Rectal smooth muscle tissue (tissue), 1 donor: Measurements from ENCODE around the gene SLC7A6.

ENCODE experiments used
- H3K27ac ChIP-seq: one replicate; pipeline ENCODE4 v1.7.0; 2013; ENCODE audit warnings: low read depth, low read length, inconsistent platforms
- H3K27me3 ChIP-seq: one replicate; pipeline ENCODE4 v1.7.0; 2013; ENCODE audit warnings: low read length; ENCODE audit not compliant: control insufficient read depth, insufficient read depth
- H3K36me3 ChIP-seq: one replicate; pipeline ENCODE4 v1.7.0; 2013; ENCODE audit warnings: low read length; ENCODE audit not compliant: control insufficient read depth, insufficient read depth
- H3K4me1 ChIP-seq: one replicate; pipeline ENCODE4 v1.7.0; 2013; ENCODE audit warnings: low read length; ENCODE audit not compliant: control insufficient read depth, insufficient read depth
- H3K4me3 ChIP-seq: one replicate; pipeline ENCODE4 v1.7.0; 2013; ENCODE audit warnings: low read length
- H3K9ac ChIP-seq: one replicate; pipeline ENCODE4 v1.7.0; 2013; ENCODE audit warnings: low read length

Gene SLC7A6

DNA sequence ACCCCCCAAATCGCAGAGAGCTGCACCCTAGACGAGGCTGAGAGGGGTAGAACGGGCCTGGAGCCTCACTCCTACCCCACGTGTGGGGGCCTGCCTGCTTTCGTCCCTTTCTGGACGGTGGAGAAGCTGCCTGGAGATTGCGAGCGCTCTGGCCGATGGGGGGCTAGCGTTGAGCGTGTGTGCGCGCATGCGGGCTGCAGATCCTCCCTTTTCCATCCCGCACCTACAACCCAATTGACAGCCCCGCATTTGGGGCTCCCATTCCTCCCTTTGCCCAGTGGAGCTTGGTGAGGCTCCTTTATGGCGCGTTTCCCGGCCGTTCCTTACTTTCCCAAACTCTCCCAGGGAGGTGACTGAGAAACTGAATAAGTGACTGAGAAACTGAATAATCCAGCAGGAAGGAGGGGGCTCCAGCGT is 27.5 kb upstream of the SLC7A6 start:
- Histone ChIP-seq H3K4me3 (peak overlapping the region; percentile 89), H3K9ac (peak overlapping the region; percentile 25), H3K27me3 (no peaks in the 10 kb centered on the region), H3K27ac (peak overlapping the region; percentile 48), H3K36me3 (peaks cover 4% of the 10 kb centered on the region), H3K4me1 (peaks cover 6% of the 10 kb centered on the region)

GRCh38 chr16:68237243-68238028 is 26.9 kb upstream of the SLC7A6 start:
- Histone ChIP-seq H3K27me3 (no peaks in the 10 kb centered on the region), H3K4me3 (peak overlapping the region; percentile 89), H3K27ac (peak overlapping the region; percentile 72), H3K4me1 (peaks cover 6% of the 10 kb centered on the region), H3K36me3 (no peaks in the 10 kb centered on the region), H3K9ac (peak overlapping the region; percentile 78)

GRCh38 chr16:68238029-68238345 is 26.3 kb upstream of the SLC7A6 start:
- Histone ChIP-seq H3K36me3 (no peaks in the 10 kb centered on the region), H3K27ac (peak overlapping the region; percentile 72), H3K27me3 (no peaks in the 10 kb centered on the region), H3K4me3 (peak overlapping the region; percentile 89), H3K4me1 (peaks cover 6% of the 10 kb centered on the region), H3K9ac (peak overlapping the region; percentile 78)

DNA sequence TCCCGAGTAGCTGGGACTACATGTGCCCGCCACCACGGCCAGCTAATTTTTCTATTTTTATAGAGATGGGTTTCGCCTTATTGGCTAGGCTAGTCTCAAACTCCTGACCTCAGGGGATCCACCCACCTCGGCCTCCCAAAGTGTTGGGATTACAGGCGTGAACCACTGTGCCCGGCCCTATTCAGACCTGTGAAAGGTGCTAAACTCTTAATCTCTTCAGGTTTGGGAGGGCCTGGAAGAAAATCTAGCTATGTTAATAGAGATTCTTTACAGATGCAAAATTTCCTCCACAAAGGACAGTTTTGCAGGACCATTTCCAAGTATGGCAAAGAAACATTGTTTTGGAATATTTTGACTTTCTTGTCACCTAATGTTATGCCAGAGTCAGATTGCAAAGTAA is 22.2 kb upstream of the SLC7A6 start:
- Histone ChIP-seq H3K27ac (no peak overlapping the region), H3K36me3 (no peaks in the 10 kb centered on the region), H3K4me1 (peaks cover 8% of the 10 kb centered on the region), H3K9ac (no peak overlapping the region), H3K4me3 (no peak overlapping the region), H3K27me3 (no peaks in the 10 kb centered on the region)

DNA sequence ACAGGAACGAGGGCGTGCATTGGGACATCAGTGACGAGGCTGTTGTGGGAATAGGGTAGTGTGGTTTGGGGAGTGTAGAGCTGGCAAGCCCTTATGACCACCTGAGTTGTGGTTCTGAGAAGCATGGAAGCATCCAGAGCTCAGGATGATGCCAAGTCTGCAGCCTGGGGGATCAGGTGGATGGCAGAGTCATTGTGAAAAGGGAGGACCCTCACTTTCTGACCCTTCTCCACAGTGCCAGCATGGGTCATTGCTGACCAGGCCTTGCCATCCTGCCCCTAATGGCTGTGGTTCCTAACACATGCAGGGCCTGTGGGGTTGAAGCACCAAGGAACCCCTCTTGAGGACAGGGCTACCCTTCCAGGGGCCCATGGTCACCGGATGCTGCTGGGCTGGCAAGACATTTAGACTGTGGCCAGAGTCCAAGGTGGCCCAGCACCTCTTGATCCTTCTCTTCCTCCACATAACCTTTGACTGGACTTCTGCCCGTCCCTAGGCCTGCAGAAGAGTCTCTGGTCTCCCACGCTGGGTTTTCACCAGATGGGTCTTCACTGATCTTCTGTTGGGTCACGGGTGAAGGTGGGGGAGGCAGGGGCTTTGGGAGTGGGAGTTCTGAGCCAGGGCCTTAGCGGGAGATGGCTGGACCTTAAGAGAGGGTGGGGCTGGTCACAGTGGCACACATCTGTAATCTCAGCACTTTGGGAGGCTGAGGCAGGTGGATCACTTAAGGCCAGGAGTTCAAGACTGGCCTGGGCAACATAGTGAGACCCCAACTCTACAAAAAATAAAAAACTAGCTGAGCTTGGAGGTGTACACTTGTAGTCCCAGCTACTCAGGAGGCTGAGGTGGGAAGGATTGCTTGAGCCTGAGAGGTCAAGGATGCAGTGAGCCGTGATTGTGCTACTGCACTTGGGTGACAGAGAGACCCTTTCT is 21.1 kb upstream of the SLC7A6 start:
- no peaks in the 10 kb centered on the region for H3K27me3 ChIP-seq
- H3K27ac ChIP-seq = no peak overlapping the region
- no peaks in the 10 kb centered on the region for H3K36me3 ChIP-seq
- peaks cover 8% of the 10 kb centered on the region for H3K4me1 ChIP-seq
- no peak overlapping the region for H3K4me3 ChIP-seq
- no peak overlapping the region for H3K9ac ChIP-seq

DNA sequence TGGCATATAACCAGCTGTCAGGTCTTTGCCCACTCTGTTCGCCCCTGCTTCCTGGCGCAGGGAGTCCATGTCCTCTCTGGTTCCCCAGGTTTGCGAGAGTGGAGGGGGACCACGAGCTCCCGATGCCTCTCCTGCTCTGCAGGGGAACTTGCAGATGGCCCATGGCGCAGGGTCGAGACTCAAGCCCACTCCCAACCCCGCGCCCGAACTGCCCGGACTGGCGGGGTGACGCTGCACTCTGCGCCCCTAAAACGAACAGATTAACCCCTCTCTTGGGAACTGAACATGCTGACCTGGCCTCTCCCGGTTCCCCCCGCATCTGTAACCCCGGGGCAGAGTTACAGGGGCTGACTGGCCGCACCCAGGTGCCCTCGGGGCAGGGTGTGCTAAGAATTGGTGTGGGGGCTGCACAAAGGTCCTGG is 19.8 kb upstream of the SLC7A6 start:
- Histone ChIP-seq H3K27me3 (no peaks in the 10 kb centered on the region), H3K4me1 (peaks cover 8% of the 10 kb centered on the region), H3K27ac (no peak overlapping the region), H3K36me3 (no peaks in the 10 kb centered on the region), H3K4me3 (peak overlapping the region; percentile 98), H3K9ac (peak overlapping the region; percentile 82)

DNA sequence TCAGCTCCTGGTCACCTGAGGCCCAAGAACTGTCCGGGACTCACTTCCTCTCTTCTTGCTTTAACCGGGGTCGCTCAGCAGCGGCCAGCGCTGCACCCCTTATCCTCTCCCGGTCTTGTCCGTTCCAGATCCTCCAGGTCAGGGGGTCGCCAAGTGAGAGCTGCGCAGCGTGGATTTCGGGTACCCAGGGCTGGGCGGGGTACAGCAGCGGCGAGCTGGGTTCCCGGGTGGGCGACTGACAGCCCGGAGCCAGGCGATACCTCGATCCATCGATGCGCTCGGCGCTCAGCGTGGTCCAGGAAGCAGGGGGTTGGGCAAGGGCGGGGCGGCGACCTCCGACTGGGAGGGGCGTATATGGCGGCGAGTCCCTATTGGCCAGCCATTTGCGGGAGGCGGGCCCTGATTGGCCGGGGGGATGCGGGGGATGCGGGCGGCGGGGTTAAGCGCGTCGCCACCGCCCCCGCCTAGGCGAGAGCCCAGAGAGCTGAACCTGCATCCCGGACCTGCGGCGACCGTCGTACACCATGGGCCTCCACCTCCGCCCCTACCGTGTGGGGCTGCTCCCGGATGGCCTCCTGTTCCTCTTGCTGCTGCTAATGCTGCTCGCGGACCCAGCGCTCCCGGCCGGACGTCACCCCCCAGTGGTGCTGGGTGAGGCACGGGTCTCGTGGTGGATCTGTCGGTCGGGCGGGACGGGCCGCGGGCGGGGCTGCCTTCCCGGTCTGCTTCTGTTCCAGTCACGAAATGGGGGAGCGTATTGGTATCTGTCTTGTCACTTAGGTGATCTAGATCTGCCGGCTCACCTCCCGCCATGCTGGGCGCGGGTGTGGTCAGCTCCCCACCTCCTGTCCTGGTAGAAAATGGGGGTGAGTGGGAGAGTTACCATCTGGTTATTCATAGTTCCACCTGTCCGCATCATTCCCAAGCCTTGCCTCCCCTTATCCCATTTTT is 19.1 kb upstream of the SLC7A6 start, which contains the start of gene PLA2G15:
Gene PLA2G15 (plus strand): TSS at position 471 of the 951 bp plus-strand sequence. CDS start 54 bp downstream, at position 525.
- Histone ChIP-seq H3K27me3 (no peaks in the 10 kb centered on the region), H3K27ac (no peak within 1 kb of the TSS), H3K4me1 (peaks cover 8% of the 10 kb centered on the region), H3K36me3 (no peaks in the 10 kb centered on the region), H3K9ac (peak within 1 kb of the TSS; percentile 82), H3K4me3 (peak within 1 kb of the TSS; percentile 98)

DNA sequence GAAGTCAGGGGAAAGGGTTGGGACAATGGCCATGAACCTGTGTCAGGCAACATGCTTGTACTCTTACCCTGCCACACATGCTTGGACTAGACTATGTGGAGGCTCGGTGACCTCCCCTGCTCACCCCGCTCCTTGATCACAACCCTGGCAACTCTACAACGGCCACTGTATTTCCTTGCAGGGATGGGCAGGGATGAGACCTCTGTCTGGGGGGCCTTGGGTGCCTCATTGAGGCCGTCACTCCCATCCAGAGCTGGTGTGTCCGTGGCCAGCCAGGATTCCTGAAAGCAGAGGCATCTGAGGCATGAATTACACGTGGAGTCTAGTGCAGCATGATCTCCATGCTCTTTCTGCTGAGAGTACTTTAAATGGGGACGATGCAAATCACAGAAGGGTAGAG is 18.2 kb upstream of the SLC7A6 start:
- Histone ChIP-seq H3K9ac (peak overlapping the region; percentile 22), H3K27me3 (no peaks in the 10 kb centered on the region), H3K4me3 (peak overlapping the region; percentile 71), H3K36me3 (no peaks in the 10 kb centered on the region), H3K4me1 (peaks cover 8% of the 10 kb centered on the region), H3K27ac (no peak overlapping the region)

GRCh38 chr16:68246666-68247065 is 17.7 kb upstream of the SLC7A6 start:
- Histone ChIP-seq H3K27ac (no peak overlapping the region), H3K27me3 (no peaks in the 10 kb centered on the region), H3K36me3 (no peaks in the 10 kb centered on the region), H3K9ac (no peak overlapping the region), H3K4me1 (peaks cover 8% of the 10 kb centered on the region), H3K4me3 (peak overlapping the region; percentile 71)

GRCh38 chr16:68247400-68247799 is 16.9 kb upstream of the SLC7A6 start:
- Histone ChIP-seq H3K4me1 (peaks cover 8% of the 10 kb centered on the region), H3K4me3 (no peak overlapping the region), H3K27ac (no peak overlapping the region)

GRCh38 chr16:68247932-68248331 is 16.4 kb upstream of the SLC7A6 start:
- no peak overlapping the region for H3K4me3 ChIP-seq
- no peaks in the 10 kb centered on the region for H3K36me3 ChIP-seq
- peaks cover 8% of the 10 kb centered on the region for H3K4me1 ChIP-seq
- H3K9ac ChIP-seq = no peak overlapping the region
- no peaks in the 10 kb centered on the region for H3K27me3 ChIP-seq
- H3K27ac ChIP-seq = no peak overlapping the region

More at GRCh38 chr16:68247400-68247799, 16.9 kb upstream of the SLC7A6 start:
- Histone ChIP-seq H3K36me3 (no peaks in the 10 kb centered on the region), H3K27me3 (no peaks in the 10 kb centered on the region), H3K9ac (no peak overlapping the region)
